Measurements from ENCODE around the gene BEND3.
"Not testable (repeated sequence)": the region's sequence is repeated elsewhere in the genome, so short reads cannot be mapped to it uniquely, and the experiment has no call there.

BEND3 gene

DNA sequence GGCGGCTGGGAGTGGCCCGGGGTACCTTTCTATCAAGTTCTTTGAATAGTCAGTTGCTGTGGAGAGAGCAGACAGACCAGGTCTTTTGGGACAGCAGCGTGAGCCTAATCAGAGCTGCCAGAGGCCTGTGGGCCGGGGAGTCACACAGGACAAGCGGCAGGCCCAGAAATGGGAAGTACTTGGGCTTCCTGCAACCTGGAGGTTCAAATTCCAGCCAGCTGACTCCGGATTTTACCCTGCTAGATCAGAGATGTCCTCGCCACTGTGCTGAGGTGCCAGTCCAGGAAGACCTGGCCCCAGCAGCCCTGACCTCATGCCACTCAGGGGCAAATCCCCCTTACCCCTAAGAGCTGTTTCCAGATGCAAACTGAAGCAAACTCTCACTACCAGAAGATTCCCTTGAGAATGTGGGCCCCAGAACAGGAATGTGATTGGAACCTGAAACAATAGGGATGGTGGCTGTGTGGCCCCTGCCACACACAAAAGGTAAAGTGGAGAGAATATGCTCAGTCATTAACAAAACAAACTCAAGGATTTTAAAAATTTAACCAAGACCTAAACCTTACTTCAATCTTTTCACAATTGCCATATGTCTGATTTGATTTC lies 9.7 kb downstream of the BEND3 start:
- H3K4me3 ChIP-seq (ENCODE audit: control insufficient read depth, low read depth, low read length): no peak overlapping the region
- DNase-seq (ENCODE audit: low read depth): no peak
- no peak for TF ChIP-seq CTCF (IDR thresholded peaks at IDR 0.05; ENCODE audit: control insufficient read depth, insufficient read depth, low read depth, low read length, missing control alignments)

- no peak for TF ChIP-seq CTCF (IDR thresholded peaks at IDR 0.05; ENCODE audit: control insufficient read depth, insufficient read depth, low read depth, low read length, missing control alignments)
- DNase-seq (ENCODE audit: low read depth): no peak
Observed at GRCh38 chr6:107103082-107103481, 12.2 kb downstream of the BEND3 start.

GRCh38 chr6:107102414-107102805 lies 12.9 kb downstream of the BEND3 start:
- no peak overlapping the region for H3K4me3 ChIP-seq (ENCODE audit: control insufficient read depth, low read depth, low read length)
- TF ChIP-seq CTCF (IDR thresholded peaks at IDR 0.05; ENCODE audit: control insufficient read depth, insufficient read depth, low read depth, low read length, missing control alignments): no peak
- DNase-seq (ENCODE audit: low read depth): no peak

More at GRCh38 chr6:107103082-107103481, 12.2 kb downstream of the BEND3 start:
- H3K4me3 ChIP-seq (ENCODE audit: control insufficient read depth, low read depth, low read length): no peak overlapping the region

DNA sequence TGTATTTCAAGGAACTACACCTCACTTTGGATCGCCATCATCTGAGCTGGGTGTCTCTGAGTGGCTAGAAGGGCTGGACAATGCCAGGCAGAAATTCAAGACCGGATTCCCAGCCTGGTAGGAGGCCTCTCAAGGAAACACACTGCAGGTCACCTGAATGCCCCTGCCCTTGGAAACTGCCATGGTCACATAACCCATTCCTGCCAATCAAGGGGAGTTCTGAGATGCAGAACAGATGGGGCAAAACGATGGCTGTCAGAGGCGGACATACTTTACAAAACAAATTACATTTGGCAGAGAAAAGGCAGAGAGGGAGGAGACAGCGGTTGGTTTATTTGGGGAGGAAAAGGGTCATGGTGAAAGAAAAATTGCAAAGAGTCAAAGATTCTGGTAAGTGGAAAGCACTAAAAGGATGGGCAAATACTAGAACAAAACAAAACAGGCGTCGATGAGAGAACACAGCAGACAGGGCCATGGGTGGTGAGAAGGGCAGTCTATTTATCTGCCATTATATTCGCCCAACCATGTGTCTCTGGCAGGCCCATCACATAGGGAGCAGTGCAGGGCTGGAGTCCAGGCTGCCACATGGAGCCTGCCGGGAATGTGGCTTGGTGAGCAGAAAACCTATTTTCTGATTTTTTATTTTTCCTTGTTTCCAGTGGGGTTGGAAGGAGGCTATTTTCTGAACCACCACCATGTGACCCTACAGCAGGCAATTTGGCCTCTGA lies 13.5 kb downstream of the BEND3 start:
- TF ChIP-seq CTCF (IDR thresholded peaks at IDR 0.05; ENCODE audit: control insufficient read depth, insufficient read depth, low read depth, low read length, missing control alignments): no peak
- no peak for DNase-seq (ENCODE audit: low read depth)
- H3K4me3 ChIP-seq (ENCODE audit: control insufficient read depth, low read depth, low read length): no peak overlapping the region

DNA sequence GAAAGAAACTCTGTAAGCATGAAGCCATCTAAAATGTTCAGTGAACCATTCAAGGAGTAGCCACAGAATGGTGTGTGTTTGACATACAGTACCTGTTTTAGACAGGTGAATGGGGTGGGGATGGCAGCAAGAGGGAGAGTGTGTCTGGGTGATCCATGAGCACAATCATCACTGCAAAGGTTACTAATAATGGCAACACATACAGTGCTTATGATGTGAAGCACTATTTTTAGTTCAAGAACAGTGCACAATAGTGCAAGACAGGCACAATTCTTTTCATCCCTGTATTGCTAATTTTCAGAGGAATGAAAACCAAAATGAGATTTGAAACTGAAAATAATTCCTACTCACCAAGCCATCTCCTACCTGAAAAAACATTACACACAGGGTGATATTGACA lies 14.1 kb downstream of the BEND3 start:
- H3K4me3 ChIP-seq (ENCODE audit: control insufficient read depth, low read depth, low read length): no peak overlapping the region
- no peak for TF ChIP-seq CTCF (IDR thresholded peaks at IDR 0.05; ENCODE audit: control insufficient read depth, insufficient read depth, low read depth, low read length, missing control alignments)
- DNase-seq (ENCODE audit: low read depth): no peak

DNA sequence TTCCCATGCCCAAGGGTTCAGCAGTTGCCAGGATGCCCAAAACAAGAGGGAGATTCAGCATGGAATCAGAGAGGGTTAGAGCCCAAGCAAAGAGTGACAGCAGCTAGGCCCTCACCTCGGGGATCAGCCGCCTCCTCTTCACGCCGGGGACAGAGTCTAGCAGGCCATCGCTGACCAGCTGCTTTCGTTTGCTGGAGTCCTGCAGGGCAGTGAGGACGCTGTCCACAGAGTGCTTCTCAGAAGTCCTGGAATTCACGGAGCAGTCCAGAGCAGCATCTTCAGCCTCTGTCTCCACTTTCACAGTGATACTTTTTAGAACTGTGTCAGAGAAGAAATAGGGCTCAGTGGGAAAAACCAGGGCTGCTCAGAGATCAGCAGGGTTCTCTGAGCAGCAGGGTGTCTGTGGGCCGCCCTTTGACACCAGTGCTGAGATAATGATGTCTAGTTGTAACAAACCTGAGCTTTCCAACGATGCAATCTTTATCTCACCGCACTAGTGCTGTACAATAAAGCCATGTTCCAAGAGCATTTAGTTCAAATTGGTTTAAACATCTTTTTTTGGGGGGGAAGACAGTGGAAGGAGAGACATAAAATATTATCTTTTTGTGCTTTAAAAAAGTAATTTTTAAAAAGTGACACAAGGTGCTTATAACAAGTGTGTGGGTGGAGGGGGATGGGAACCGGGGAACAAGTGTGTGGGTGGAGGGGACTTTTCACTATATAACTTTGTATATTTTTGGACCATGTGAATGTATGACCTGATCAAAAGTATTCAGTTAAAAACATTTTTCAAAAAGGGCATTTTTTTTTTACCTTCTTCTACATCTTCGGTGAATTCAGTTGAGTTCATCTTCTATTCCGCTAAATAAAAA lies 16.6 kb downstream of the BEND3 start:
- no peak overlapping the region for H3K4me3 ChIP-seq (ENCODE audit: control insufficient read depth, low read depth, low read length)
- no peak for DNase-seq (ENCODE audit: low read depth)
- TF ChIP-seq CTCF (IDR thresholded peaks at IDR 0.05; ENCODE audit: control insufficient read depth, insufficient read depth, low read depth, low read length, missing control alignments): no peak

DNA sequence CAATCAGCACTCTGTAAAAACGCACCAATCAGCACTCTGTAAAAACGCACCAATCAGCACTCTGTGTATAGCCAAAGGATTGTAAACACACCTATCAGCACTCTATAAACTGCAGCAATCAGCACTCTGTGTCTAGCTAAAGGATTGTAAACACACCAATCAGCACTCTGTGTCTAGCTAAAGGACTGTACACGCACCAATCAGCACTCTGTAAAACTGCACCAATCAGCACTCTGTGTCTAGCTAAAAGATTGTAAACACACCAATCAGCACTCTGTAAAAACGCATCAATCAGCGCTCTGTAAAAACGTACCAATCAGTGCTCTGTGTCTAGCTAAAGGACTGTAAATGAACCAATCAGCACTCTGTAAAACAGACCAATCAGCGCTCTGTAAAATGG lies 30.9 kb downstream of the BEND3 start:
- H3K4me3 ChIP-seq (ENCODE audit: control insufficient read depth, low read depth, low read length); DNase-seq (ENCODE audit: low read depth): not testable (repeated sequence)
